IPS-NIHi11 (cell line): ENCODE results near the gene RUSF1.
"Not testable (repeated sequence)": the region's sequence is repeated elsewhere in the genome, so short reads cannot be mapped to it uniquely, and the experiment has no call there.

Experiments
- DNase-seq: peaks from one replicate; pipeline ENCODE4 v3.0.0; 2012; ENCODE audit warnings: mixed read lengths, low spot score

Gene RUSF1

GRCh38 chr16:31452631-31453106 is 55.5 kb downstream of the RUSF1 start:
- DNase-seq = no peak

- DNase-seq = peak; percentile 64
Measured at GRCh38 chr16:31451681-31452351, 56.4 kb downstream of the RUSF1 start.

GRCh38 chr16:31451201-31451600 is 57.0 kb downstream of the RUSF1 start:
- no peak for DNase-seq

GRCh38 chr16:31445931-31446330 is 62.3 kb downstream of the RUSF1 start:
- not testable (repeated sequence) for DNase-seq

GRCh38 chr16:31441956-31442355 is 66.2 kb downstream of the RUSF1 start:
- no peak for DNase-seq

GRCh38 chr16:31440516-31441184 is 67.5 kb downstream of the RUSF1 start:
- DNase-seq = no peak

GRCh38 chr16:31439519-31439918 is 68.7 kb downstream of the RUSF1 start:
- DNase-seq = no peak
